Stimulated activated CD4-positive, alpha-beta T cell treated with anti-CD3 and anti-CD28 coated beads, Interleukin-4, amount 100 ng/mL, for 4 hours (primary cell): Measurements from ENCODE around the gene ITGB5.

Source experiments
- DNase-seq, 2 experiments: peaks; one replicate each; pipeline ENCODE4 v3.0.0-alpha.2; 2020

The ITGB5 gene

GRCh38 chr3:124858275-124858674 lies 28.9 kb downstream of the ITGB5 start:
- no peak for DNase-seq

GRCh38 chr3:124856677-124857076 lies 30.5 kb downstream of the ITGB5 start:
- no peak for DNase-seq

GRCh38 chr3:124854009-124854408 lies 33.2 kb downstream of the ITGB5 start:
- no peak for DNase-seq

- DNase-seq = no peak
Observed at GRCh38 chr3:124853446-124853845, 33.7 kb downstream of the ITGB5 start.

GRCh38 chr3:124851905-124852304 lies 35.3 kb downstream of the ITGB5 start:
- no peak for DNase-seq

- DNase-seq = no peak
Observed at GRCh38 chr3:124851136-124851535, 36.0 kb downstream of the ITGB5 start.

DNA sequence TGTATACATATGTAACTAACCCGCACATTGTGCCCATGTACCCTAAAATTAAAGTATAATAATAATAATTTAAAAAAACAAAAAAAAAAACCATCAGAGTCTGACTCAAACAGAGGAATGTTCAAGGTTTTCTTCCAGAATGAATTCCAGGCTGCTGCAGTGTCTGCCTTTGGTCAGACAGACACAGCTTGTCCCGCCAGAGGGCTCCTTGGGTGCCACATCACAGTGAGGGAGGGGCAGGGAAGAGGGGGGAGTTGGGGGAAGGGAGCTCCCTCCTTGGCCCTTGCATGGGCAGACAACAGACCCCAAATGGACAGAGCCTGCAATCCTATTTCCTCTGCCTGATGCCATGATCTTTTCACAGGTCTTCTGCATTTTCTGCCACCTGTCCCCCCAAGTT lies 36.5 kb downstream of the ITGB5 start:
- DNase-seq = no peak

DNA sequence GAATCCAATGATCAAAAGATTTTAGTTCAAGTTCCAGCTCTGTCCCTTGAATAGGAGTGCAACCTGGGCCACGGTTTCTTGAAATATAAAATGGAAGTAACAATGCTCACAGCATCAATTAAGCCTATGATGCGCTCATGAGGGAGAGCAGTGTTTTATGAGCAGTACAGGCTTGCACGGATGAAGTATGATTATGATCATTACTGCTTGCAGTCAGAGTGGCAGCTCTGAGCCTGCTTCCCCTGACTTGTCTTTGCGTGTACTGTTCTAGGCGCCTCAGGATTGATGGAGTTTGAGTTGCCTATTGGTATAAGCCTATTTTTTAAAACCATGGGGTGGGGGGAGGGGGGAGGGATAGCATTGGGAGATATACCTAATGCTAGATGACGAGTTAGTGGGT lies 37.0 kb downstream of the ITGB5 start:
- no peak for DNase-seq

- no peak for DNase-seq
Observed at GRCh38 chr3:124848300-124848699, 38.9 kb downstream of the ITGB5 start.

DNA sequence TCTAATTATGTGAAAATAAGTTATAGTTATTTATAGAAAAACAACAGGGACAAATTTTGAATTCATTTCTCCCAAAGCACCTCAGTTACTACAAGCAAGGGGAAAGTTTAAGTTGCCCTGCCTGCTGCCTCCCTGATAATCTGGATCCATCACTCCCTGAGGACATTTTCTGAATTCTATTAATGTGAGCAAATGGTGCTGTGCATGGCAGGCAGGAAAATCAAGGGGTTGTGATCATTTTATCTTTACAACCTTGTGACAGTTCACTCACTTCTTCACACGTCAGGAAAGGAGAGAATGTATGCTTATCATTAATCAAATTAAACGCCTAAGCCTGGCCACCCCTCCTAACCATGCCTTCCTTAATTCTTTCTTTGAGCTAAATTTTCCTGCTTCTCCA lies 39.3 kb downstream of the ITGB5 start:
- DNase-seq = no peak

GRCh38 chr3:124847051-124847450 lies 40.1 kb downstream of the ITGB5 start:
- DNase-seq = no peak

DNA sequence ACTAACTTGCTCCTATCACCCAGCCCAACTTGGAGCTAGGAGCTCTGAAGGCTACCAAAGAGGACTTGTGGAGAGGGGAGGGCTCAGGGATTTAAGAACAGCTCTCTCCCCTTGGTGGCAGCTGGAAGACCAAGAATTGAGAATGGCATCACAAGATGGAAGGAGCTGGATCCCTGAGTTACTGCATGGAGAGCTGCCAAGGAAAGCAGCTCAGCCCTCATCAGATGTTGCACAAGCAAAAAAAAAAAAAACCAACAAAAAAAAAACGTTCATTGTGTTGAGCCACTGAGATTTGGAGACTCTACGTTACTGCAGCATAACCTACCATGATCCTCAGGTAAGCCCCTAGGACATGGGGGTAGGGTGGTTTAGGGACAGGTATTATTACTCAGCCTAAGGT lies 41.0 kb downstream of the ITGB5 start:
- no peak for DNase-seq

- DNase-seq = no peak
Observed at GRCh38 chr3:124845406-124845805, 41.8 kb downstream of the ITGB5 start.

DNA sequence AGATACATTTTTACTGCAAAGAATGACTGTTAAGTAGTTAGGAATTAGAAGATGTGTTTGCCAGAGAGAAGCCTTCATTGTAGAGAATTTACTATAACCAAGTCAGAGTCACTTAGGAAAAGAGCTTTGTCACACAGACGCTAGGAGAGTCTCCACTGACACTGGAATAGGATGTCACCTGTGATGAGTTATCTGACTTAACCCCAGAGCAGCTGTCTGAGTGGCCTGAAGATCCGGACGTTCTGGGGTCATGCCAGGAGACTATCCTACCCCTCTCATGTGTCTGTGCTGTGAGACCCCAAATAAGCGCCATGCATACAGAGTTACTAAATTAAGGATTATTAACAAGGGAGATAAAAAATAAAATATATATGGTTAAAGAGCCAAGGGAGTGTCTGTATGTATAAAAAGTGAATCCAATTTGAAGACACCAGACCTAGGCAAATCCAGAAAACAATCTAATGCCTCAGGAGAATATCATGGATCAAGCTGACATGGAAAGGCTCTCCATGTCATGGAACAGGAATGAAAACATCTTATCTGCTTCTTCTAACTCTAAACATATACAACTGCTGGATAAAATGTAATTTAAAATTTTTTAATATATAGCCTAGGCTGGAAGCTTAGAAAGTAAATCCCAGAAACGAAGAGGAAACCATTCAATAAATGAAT lies 43.5 kb downstream of the ITGB5 start:
- no peak for DNase-seq

- no peak for DNase-seq
Observed at GRCh38 chr3:124843047-124843446, 44.1 kb downstream of the ITGB5 start.

GRCh38 chr3:124841517-124841916 lies 45.6 kb downstream of the ITGB5 start:
- no peak for DNase-seq

GRCh38 chr3:124840331-124840730 lies 46.8 kb downstream of the ITGB5 start:
- no peak for DNase-seq

DNA sequence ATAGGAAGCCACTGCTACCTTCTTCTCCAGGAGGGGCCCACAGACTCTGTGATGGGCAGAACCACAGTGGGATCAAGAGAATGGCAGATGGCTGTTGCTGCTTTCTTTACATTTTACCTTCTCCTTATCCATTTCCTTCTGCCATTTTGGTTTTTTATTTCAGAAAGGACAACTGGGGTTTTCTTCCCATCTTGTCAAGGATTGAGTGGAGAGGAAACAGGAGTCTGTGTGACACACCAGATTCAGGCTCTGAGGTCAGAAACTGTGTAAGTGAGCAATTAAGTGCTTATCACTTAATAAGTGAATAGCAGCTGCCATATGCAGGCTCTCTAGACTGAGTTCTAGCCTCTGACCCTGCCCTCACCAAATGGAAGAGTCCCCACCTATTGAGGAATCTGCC lies 47.3 kb downstream of the ITGB5 start:
- DNase-seq = no peak

- no peak for DNase-seq
Observed at GRCh38 chr3:124838963-124839362, 48.2 kb downstream of the ITGB5 start.

DNA sequence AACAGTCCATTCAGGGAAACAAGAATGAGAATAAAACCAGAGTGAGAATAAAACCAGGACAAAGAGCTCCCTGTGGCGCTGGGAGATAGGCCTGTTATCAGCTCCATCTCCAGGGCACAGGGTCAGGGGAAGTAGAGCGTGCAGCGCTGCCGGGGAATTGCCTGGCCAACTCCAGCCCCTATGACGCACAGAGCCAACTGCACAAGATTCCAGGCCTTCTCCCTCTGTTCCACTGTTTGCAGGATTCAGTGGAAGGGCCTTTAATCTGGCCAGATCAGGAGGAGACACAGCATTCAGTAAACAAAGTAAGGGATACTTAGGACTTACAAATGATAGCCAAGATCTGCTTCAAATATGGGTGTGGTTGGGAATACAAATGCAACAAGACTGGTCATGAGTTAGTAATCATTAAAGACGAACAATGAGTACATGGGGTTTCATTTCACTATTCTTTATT lies 49.4 kb downstream of the ITGB5 start:
- DNase-seq = no peak

GRCh38 chr3:124837065-124837464 lies 50.1 kb downstream of the ITGB5 start:
- no peak for DNase-seq

GRCh38 chr3:124836448-124836847 lies 50.7 kb downstream of the ITGB5 start:
- no peak for DNase-seq

DNA sequence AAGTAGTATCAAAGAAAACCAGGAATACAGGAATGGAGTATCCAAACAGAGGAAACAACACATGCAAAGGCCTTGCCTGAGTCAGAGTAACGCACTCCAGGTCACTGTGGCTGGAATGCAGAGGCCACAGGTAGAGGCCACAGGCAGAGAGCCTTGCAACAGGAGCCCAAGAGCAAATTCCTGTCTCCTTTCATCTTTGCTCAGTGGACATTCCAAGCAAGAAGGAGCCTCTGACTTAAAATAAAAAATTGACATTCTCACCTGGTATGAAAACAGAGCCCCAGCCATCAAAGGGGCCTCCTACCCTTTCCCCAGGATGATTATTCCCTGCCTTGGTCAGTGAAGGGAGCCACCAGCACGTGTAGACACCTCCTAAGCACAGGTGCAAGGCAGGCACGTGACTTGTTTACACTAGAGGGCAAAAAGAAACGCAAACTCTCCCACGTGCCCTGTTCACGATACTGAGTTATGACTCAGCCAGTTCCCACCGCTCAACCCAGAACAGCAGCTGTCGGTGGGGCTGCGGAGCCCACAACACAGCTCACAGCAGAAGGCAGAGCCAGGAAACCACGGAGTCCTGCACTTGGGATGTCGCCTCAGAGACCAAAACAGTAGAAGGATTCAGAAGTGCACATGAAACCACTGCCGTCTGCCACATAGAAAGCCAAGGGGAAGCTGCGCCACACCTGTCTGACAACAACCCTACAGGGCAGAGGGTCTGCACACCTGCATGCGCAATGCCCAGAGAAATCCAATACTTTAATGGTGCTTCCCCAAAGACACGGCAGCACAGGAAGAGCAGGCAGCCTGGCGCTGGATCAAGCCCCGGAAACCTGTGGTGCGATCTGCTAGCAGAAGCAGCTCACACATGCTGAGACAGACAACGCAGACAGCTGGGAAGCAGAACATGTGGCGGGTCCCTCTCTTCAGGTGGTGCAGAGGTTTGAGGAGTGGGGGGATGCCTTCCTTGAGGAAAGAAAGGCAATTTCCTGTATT lies 52.1 kb downstream of the ITGB5 start:
- DNase-seq = peak; percentile 23 to 60

GRCh38 chr3:124833710-124834332 lies 53.3 kb downstream of the ITGB5 start:
- no peak for DNase-seq
